Keratinocyte (primary cell): Measurements from ENCODE around the gene GRIN2C. TPM values are rescaled to one million over a fixed set of nuclear protein-coding genes. Genes with fewer than 3 reads are reported as not detected.

Experiments used
- DNase-seq: peaks from one replicate; pipeline ENCODE4 v3.0.0-alpha.2; 2011; ENCODE audit warnings: low read depth, missing footprints, low spot score
- FAIRE-seq: peaks from 2 replicates; lab custom pipeline; 2011; peaks lifted over from hg19 to GRCh38; lab: Jason Lieb, UNC
- H2AFZ ChIP-seq: 2 replicates; pipeline ENCODE4 v1.6.0; 2012; ENCODE audit warnings: low read length, control low read depth, inconsistent platforms; ENCODE audit not compliant: control insufficient read depth
- H3K27ac ChIP-seq: 2 replicates; pipeline ENCODE4 v1.5.1; 2011; ENCODE audit warnings: low read length; ENCODE audit not compliant: control insufficient read depth, insufficient read depth
- H3K27me3 ChIP-seq: 3 replicates; pipeline ENCODE4 v1.6.0; 2011; ENCODE audit warnings: low read length; ENCODE audit not compliant: control insufficient read depth, insufficient read depth; ENCODE audit errors: extremely low read depth
- H3K36me3 ChIP-seq, 2 experiments: 2 replicates in 1 of 2; 3 replicates in 1 of 2; pipeline ENCODE4 v1.5.1; 2011; ENCODE audit warnings: low read length in 2 of 2, mild to moderate bottlenecking in 1 of 2; ENCODE audit not compliant: control insufficient read depth in 2 of 2, insufficient read depth in 2 of 2; ENCODE audit errors: extremely low read depth in 1 of 2
- H3K4me1 ChIP-seq: 3 replicates; pipeline ENCODE4 v1.5.1; 2011; ENCODE audit warnings: low read length; ENCODE audit not compliant: control insufficient read depth, insufficient read depth; ENCODE audit errors: extremely low read depth
- H3K4me2 ChIP-seq: 3 replicates; pipeline ENCODE4 v1.6.0; 2011; ENCODE audit warnings: low read depth, low read length; ENCODE audit not compliant: control insufficient read depth, insufficient read depth; ENCODE audit errors: extremely low read depth
- H3K4me3 ChIP-seq, 3 experiments: fragments of 200-600 bp in 1 of 3; sonication (generic) in 1 of 3; 2 replicates in 2 of 3; 3 replicates in 1 of 3; pipeline ENCODE4 v1.5.1; 2011 to 2016; ENCODE audit warnings: low read length in 3 of 3, mild to moderate bottlenecking in 3 of 3, control low read depth in 2 of 3, inconsistent platforms in 1 of 3, low read depth in 1 of 3, mixed read lengths in 1 of 3, mixed run types in 1 of 3, moderate library complexity in 1 of 3; ENCODE audit not compliant: control insufficient read depth in 2 of 3, insufficient read depth in 2 of 3; ENCODE audit errors: extremely low read depth in 1 of 3
- H3K79me2 ChIP-seq: 2 replicates; pipeline ENCODE4 v1.6.0; 2012; ENCODE audit warnings: low read length; ENCODE audit not compliant: control insufficient read depth, insufficient read depth
- H3K9ac ChIP-seq: 3 replicates; pipeline ENCODE4 v1.6.0; 2011; ENCODE audit warnings: low read length; ENCODE audit not compliant: control insufficient read depth, insufficient read depth; ENCODE audit errors: extremely low read depth
- H3K9me1 ChIP-seq: 3 replicates; pipeline ENCODE4 v1.6.0; 2011; ENCODE audit warnings: low read length; ENCODE audit not compliant: control insufficient read depth, insufficient read depth; ENCODE audit errors: extremely low read depth
- H3K9me3 ChIP-seq: 2 replicates; pipeline ENCODE4 v1.5.1; 2012; ENCODE audit warnings: low read depth, low read length; ENCODE audit not compliant: control insufficient read depth
- H4K20me1 ChIP-seq: 3 replicates; pipeline ENCODE4 v1.6.0; 2011; ENCODE audit warnings: low read length; ENCODE audit not compliant: control insufficient read depth, insufficient read depth; ENCODE audit errors: extremely low read depth
- CTCF ChIP-seq, 3 experiments: IDR thresholded peaks in 1 of 3; conservative IDR thresholded peaks in 1 of 3; optimal IDR thresholded peaks in 1 of 3; 2 replicates in 2 of 3; 3 replicates in 1 of 3; pipeline versions ENCODE3 to v1.5.1; 2011; ENCODE audit warnings: low read length in 3 of 3, mild to moderate bottlenecking in 3 of 3, moderate library complexity in 2 of 3, control low read depth in 1 of 3, inconsistent platforms in 1 of 3; ENCODE audit not compliant: insufficient read depth in 2 of 3; ENCODE audit errors: extremely low read depth in 1 of 3
- EZH2 ChIP-seq: IDR thresholded peaks from one replicate; pipeline ENCODE4 v1.6.1; 2012; ENCODE audit warnings: inconsistent platforms, mild to moderate bottlenecking, low read length, moderate library complexity
- dilution Hi-C: fragments of 300-500 bp; cut with MboI; formaldehyde crosslinking; loops from one replicate; pipeline ENCODE4 v1.7.0; 2020; ENCODE audit warnings: low sequenced_read_pairs; ENCODE audit not compliant: extremely low pct_ligation_motif_present
- polyA plus RNA-seq, 5 experiments: library from polyadenylated mRNA; depleted of rRNA in 3 of 5; stranded (reverse) in 3 of 5; stranded (forward) in 1 of 5; unstranded in 1 of 5; fragments of >200 nt; gene quantifications; 1 replicate in 1 of 5; 2 replicates in 3 of 5; 3 replicates in 1 of 5; pipeline versions ENCODE4 v1.2.1 to v1.2.3, GENCODE V29; 2011 to 2012; ENCODE audit warnings: missing spikeins in 2 of 5, low read depth in 1 of 5, low replicate concordance in 1 of 5

The GRIN2C gene
- polyA plus RNA-seq, 1 donor (not counting 4 experiments of a cell fraction or from before 2014, with no cell fraction given): not detected

- Histone ChIP-seq H4K20me1 (no peaks in the 10 kb centered on the region), H3K36me3 (peaks cover 10 to 15% of the 10 kb centered on the region in 2 experiments), H3K9me1 (no peaks in the 10 kb centered on the region), H3K4me1 (no peaks in the 10 kb centered on the region), H3K27me3 (no peaks in the 10 kb centered on the region), H3K27ac (no peak overlapping the region), H2AFZ (no peak overlapping the region), H3K4me3 (no peak overlapping the region), H3K9ac (no peak overlapping the region), H3K79me2 (no peaks in the 10 kb centered on the region), H3K9me3 (no peaks in the 10 kb centered on the region), H3K4me2 (no peak overlapping the region)
- dilution Hi-C loops: no loop called here
- FAIRE-seq (no peak), DNase-seq (no peak)
- no peak for TF ChIP-seq CTCF (optimal IDR thresholded peaks at IDR 0.05 in 1 of 3, IDR thresholded peaks at IDR 0.05 in 1 of 3, conservative IDR thresholded peaks at IDR 0.05 in 1 of 3; ENCODE audit: extremely low read depth in 1 of 3, insufficient read depth in 2 of 3, low read length in 3 of 3)
- TF ChIP-seq EZH2: no peak
Observed at GRCh38 chr17:74822335-74822938, 37.2 kb downstream of the GRIN2C start.

DNA sequence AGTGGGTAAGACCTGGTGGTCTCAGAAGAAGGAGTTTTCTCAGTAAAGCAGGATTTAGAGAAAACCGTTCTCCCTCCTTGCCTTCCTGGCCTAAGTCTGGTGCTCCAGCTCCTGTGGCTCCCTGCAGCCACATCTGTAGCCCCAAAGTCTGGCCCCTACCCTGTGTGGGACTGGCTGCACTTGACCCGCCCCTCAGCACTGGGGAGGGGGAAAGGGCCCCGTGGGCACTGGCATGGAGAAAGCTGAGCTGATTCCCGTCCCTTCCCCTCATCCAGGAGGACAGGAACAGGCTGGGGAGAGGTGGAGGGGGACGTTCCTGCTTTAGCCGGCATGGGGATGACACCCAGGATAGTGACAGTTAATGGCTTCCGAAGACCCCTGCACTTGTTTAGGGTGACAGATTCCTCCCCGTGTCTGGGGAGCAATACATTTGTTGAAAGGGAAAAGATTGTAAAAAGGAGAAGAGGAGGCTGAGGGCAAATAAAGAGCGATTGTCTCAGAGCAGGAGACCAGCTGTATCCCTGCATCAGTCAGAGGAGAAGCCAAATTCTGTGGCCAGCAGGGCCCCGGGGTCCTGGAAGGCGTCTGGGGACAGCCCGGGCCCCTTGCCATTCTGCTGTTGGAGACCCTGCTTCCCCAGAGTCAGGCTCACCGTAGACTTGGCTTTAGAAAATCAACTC is 37.9 kb downstream of the GRIN2C start:
- Histone ChIP-seq H3K9ac (no peak overlapping the region), H3K4me2 (no peak overlapping the region), H4K20me1 (no peaks in the 10 kb centered on the region), H3K4me1 (no peaks in the 10 kb centered on the region), H2AFZ (no peak overlapping the region), H3K9me1 (no peaks in the 10 kb centered on the region), H3K9me3 (no peaks in the 10 kb centered on the region), H3K4me3 (no peak overlapping the region), H3K27ac (no peak overlapping the region), H3K36me3 (peaks cover 10 to 19% of the 10 kb centered on the region in 2 experiments), H3K79me2 (no peaks in the 10 kb centered on the region), H3K27me3 (no peaks in the 10 kb centered on the region)
- dilution Hi-C loops: no loop called here
- TF ChIP-seq EZH2: no peak
- no peak for TF ChIP-seq CTCF (optimal IDR thresholded peaks at IDR 0.05 in 1 of 3, IDR thresholded peaks at IDR 0.05 in 1 of 3, conservative IDR thresholded peaks at IDR 0.05 in 1 of 3; ENCODE audit: extremely low read depth in 1 of 3, insufficient read depth in 2 of 3, low read length in 3 of 3)
- DNase-seq: no peak
- no peak for FAIRE-seq
